Measurements from ENCODE around the gene TECPR2. TPM values are rescaled to one million over a fixed set of nuclear protein-coding genes. Genes with fewer than 3 reads are reported as not detected.

TECPR2 gene
- total and polyA plus RNA-seq, 2 of the 13 experiments (the other 11 are each of a cell fraction or from before 2014, with no cell fraction given), result 3.5 to 5.7 TPM

DNA sequence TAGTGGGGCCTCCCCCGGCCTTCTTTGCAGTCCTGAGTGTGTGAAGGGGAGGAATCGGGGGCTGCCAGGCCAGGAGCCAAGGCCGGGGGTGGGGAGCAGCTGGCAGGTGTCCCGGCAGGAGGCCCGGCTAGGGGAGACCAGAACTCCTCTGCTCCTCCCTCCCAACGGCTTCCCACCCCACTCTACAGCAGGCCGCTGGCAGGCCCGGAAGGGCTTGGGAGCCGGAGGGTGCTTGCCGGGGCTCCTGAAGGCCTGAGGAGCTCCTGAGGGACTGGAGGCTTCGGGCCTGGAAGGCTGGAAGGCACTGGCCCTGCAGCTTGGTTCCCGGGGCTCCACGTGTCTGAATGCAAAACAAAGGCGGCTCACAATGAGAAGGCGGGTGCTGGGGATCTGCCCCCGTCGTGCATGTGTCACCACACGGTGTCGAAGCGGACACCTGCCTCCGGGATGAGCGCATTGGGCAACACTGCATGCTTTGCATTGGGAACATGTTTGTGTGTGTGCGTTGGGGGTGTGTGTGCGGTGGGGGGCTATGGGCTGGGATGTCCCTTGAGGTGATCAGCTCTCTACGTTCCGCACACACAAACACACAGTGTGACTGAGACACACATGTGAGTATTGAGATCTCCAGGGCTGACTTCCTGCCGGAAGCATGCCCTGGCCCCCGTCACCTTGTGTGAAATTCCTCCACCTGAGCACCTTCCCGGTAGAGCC lies 177.7 kb downstream of the TECPR2 start (continued):
- TF ChIP-seq ZNF275 (CRISPR knock-in tag; IDR thresholded peaks at IDR 0.05; ENCODE audit: borderline replicate concordance) (no peak; the same call in 1 of the 2 replicates), ZNF280D (CRISPR knock-in tag; IDR thresholded peaks at IDR 0.05) (peak; percentile 30; the same call in 1 of the 2 replicates), ARID4A (CRISPR knock-in tag; IDR thresholded peaks at IDR 0.05; ENCODE audit: borderline replicate concordance) (peak; percentile 74), CHD4 (IDR thresholded peaks at IDR 0.05; ENCODE audit: borderline replicate concordance, low read length) (peak; percentile 28; the same call in 1 of the 2 replicates), MTA3 (CRISPR knock-in tag; IDR thresholded peaks at IDR 0.05) (no peak), CENPT (CRISPR knock-in tag; IDR thresholded peaks at IDR 0.05; ENCODE audit: low read depth) (peak; percentile 73; the same call in 1 of the 2 replicates), TSC22D2 (CRISPR knock-in tag; IDR thresholded peaks at IDR 0.05; ENCODE audit: borderline replicate concordance) (no peak), AKAP8 (CRISPR knock-in tag; IDR thresholded peaks at IDR 0.05) (peak; percentile 88; the same call in 1 of the 2 replicates), GABPA (IDR thresholded peaks at IDR 0.05; ENCODE audit: low read depth, low read length) (no peak), GABPA (CRISPR knock-in tag; IDR thresholded peaks at IDR 0.05; ENCODE audit: low read depth) (peak; percentile 55), PAX8 (CRISPR knock-in tag; IDR thresholded peaks at IDR 0.05; ENCODE audit: borderline replicate concordance) (no peak), ZNF230 (CRISPR knock-in tag; IDR thresholded peaks at IDR 0.05) (no peak), SP140L (CRISPR knock-in tag; IDR thresholded peaks at IDR 0.05; ENCODE audit: borderline replicate concordance) (no peak), ZFP36 (IDR thresholded peaks at IDR 0.05; ENCODE audit: borderline replicate concordance, low read depth, low read length, partially characterized antibody) (no peak), RARG (CRISPR knock-in tag; IDR thresholded peaks at IDR 0.05; ENCODE audit: low read depth) (no peak), GTF2F1 (IDR thresholded peaks at IDR 0.05; ENCODE audit: low read length) (no peak)
- TF ChIP-seq, protein P1, sequence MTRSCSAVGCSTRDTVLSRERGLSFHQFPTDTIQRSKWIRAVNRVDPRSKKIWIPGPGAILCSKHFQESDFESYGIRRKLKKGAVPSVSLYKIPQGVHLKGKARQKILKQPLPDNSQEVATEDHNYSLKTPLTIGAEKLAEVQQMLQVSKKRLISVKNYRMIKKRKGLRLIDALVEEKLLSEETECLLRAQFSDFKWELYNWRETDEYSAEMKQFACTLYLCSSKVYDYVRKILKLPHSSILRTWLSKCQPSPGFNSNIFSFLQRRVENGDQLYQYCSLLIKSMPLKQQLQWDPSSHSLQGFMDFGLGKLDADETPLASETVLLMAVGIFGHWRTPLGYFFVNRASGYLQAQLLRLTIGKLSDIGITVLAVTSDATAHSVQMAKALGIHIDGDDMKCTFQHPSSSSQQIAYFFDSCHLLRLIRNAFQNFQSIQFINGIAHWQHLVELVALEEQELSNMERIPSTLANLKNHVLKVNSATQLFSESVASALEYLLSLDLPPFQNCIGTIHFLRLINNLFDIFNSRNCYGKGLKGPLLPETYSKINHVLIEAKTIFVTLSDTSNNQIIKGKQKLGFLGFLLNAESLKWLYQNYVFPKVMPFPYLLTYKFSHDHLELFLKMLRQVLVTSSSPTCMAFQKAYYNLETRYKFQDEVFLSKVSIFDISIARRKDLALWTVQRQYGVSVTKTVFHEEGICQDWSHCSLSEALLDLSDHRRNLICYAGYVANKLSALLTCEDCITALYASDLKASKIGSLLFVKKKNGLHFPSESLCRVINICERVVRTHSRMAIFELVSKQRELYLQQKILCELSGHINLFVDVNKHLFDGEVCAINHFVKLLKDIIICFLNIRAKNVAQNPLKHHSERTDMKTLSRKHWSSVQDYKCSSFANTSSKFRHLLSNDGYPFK (CRISPR knock-in tag; IDR thresholded peaks at IDR 0.05; ENCODE audit: borderline replicate concordance), result no peak
